ENCODE data around the gene NOS1AP.

DNA sequence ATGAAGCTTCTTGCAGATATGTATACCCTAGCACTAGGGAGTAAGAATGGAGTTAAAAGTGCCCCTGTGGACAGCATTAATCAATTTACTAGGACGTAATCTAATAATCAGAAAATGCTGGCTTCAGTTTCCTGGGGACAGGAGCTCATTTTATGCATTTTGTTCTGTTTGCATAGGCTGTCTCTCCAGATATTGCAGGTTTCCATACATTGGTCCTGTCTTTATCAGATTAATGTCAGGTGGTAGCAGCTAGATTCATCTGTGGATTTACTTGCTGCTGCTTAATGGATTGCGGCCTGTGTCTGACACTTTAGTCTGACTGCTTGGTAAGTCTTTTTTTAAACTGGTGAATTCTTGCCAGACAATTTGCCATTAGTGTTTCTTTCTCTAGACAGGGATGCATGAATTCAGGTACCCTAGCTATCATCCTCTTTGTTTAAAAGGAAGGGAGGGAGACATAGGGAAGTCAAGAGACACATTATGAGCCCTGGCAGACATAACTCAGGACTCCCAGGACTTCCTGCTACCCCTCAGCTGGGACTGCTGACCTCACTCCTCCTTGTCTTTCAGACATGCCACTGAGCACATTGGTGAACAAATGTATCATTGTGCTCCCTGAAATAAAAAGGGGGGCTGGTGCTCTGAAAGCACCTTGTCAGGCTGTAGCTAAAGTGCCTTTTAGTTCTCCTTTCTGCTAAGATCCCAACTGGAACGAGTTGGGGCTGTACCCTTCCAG lies 47.7 kb downstream of the NOS1AP start:
- TF ChIP-seq ZC3H10 (CRISPR knock-in tag; IDR thresholded peaks at IDR 0.05) (no peak), ISL1 (CRISPR knock-in tag; IDR thresholded peaks at IDR 0.05) (no peak), TCF4 (CRISPR knock-in tag; IDR thresholded peaks at IDR 0.05; ENCODE audit: borderline replicate concordance) (peak; percentile 64; the same call in 1 of the 2 replicates), SNAI2 (CRISPR knock-in tag; IDR thresholded peaks at IDR 0.05) (no peak), ZNF70 (CRISPR knock-in tag; IDR thresholded peaks at IDR 0.05) (no peak), RARB (CRISPR knock-in tag; IDR thresholded peaks at IDR 0.05) (no peak), PPARA (CRISPR knock-in tag; IDR thresholded peaks at IDR 0.05; ENCODE audit: borderline replicate concordance) (no peak), TOX (CRISPR knock-in tag; IDR thresholded peaks at IDR 0.05; ENCODE audit: borderline replicate concordance) (no peak), OSR1 (CRISPR knock-in tag; IDR thresholded peaks at IDR 0.05) (no peak)
- TF ChIP-seq, protein P1, sequence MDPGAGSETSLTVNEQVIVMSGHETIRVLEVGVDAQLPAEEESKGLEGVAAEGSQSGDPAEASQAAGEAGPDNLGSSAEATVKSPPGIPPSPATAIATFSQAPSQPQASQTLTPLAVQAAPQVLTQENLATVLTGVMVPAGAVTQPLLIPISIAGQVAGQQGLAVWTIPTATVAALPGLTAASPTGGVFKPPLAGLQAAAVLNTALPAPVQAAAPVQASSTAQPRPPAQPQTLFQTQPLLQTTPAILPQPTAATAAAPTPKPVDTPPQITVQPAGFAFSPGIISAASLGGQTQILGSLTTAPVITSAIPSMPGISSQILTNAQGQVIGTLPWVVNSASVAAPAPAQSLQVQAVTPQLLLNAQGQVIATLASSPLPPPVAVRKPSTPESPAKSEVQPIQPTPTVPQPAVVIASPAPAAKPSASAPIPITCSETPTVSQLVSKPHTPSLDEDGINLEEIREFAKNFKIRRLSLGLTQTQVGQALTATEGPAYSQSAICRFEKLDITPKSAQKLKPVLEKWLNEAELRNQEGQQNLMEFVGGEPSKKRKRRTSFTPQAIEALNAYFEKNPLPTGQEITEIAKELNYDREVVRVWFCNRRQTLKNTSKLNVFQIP (CRISPR knock-in tag; IDR thresholded peaks at IDR 0.05; ENCODE audit: borderline replicate concordance, low read depth): no peak
- TF ChIP-seq, protein P2, sequence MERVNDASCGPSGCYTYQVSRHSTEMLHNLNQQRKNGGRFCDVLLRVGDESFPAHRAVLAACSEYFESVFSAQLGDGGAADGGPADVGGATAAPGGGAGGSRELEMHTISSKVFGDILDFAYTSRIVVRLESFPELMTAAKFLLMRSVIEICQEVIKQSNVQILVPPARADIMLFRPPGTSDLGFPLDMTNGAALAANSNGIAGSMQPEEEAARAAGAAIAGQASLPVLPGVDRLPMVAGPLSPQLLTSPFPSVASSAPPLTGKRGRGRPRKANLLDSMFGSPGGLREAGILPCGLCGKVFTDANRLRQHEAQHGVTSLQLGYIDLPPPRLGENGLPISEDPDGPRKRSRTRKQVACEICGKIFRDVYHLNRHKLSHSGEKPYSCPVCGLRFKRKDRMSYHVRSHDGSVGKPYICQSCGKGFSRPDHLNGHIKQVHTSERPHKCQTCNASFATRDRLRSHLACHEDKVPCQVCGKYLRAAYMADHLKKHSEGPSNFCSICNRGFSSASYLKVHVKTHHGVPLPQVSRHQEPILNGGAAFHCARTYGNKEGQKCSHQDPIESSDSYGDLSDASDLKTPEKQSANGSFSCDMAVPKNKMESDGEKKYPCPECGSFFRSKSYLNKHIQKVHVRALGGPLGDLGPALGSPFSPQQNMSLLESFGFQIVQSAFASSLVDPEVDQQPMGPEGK (CRISPR knock-in tag; IDR thresholded peaks at IDR 0.05; ENCODE audit: borderline replicate concordance): no peak

All from SK-N-SH treated with all-trans-retinoic acid at 6 μM for 48 hours (cell line).